Measurements from ENCODE around the gene TGFBR3.

Gene TGFBR3

GRCh38 chr1:91801496-91802115 lies 84.3 kb downstream of the TGFBR3 start:
- Histone ChIP-seq H3K36me3 (ENCODE audit: low read length) (no peaks in the 10 kb centered on the region), H3F3A (ENCODE audit: insufficient read depth) (no peaks in the 10 kb centered on the region), H3K9me2 (replicated peaks; ENCODE audit: insufficient read depth, low read length) (no peaks in the 10 kb centered on the region), H3K9ac (ENCODE audit: low read length) (no peak overlapping the region), H3K27ac (ENCODE audit: low read depth, low read length) (no peak overlapping the region), H3K27me3 (ENCODE audit: low read length) (no peaks in the 10 kb centered on the region), H2AFZ (ENCODE audit: low read depth, low read length, severe bottlenecking) (no peak overlapping the region), H3K4me2 (ENCODE audit: low read depth, low read length, poor library complexity, severe bottlenecking) (no peak overlapping the region), H3K9me3 (ENCODE audit: insufficient read depth, low read length) (no peaks in the 10 kb centered on the region), H3K4me3 (ENCODE audit: insufficient read depth, low read length, poor library complexity, severe bottlenecking) (no peak overlapping the region), H3K79me2 (ENCODE audit: insufficient read depth, low read length) (no peaks in the 10 kb centered on the region), H4K20me1 (ENCODE audit: low read depth, low read length) (no peaks in the 10 kb centered on the region)
- TF ChIP-seq CTCF (IDR thresholded peaks at IDR 0.05; ENCODE audit: insufficient read depth, low read length, poor library complexity, severe bottlenecking) = no peak
- no peak for TF ChIP-seq EZH2phosphoT487 (conservative IDR thresholded peaks at IDR 0.05; ENCODE audit: low read length)

DNA sequence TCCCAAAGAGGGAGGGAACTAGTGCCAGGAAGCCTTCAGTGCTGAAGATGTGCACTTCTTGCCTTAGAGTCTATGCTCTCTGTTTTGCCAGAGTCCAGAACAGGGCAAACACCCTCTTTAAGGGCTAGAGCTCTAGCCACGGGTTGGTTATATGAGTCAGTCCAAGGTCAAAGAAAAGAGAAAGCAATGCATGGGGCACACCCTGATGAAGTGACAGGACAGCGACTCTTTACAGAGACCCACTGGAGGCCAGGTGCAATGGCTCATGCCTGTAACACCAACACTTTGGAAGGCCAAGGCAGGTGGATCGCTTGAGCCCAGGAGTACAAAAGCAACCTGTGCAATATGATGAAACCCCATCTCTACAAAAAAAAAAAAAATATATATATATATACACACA lies 86.1 kb downstream of the TGFBR3 start:
- H3K4me3 ChIP-seq (ENCODE audit: insufficient read depth, low read length, poor library complexity, severe bottlenecking) = no peak overlapping the region
- H3K36me3 ChIP-seq (ENCODE audit: low read length) = no peaks in the 10 kb centered on the region
- H4K20me1 ChIP-seq (ENCODE audit: low read depth, low read length) = no peaks in the 10 kb centered on the region
- no peak overlapping the region for H2AFZ ChIP-seq (ENCODE audit: low read depth, low read length, severe bottlenecking)
- no peak overlapping the region for H3K27ac ChIP-seq (ENCODE audit: low read depth, low read length)
- H3K4me2 ChIP-seq (ENCODE audit: low read depth, low read length, poor library complexity, severe bottlenecking) = no peak overlapping the region
- H3K27me3 ChIP-seq (ENCODE audit: low read length) = no peaks in the 10 kb centered on the region
- TF ChIP-seq EZH2phosphoT487 (conservative IDR thresholded peaks at IDR 0.05; ENCODE audit: low read length) (no peak), CTCF (IDR thresholded peaks at IDR 0.05; ENCODE audit: insufficient read depth, low read length, poor library complexity, severe bottlenecking) (no peak)
- no peaks in the 10 kb centered on the region for H3F3A ChIP-seq (ENCODE audit: insufficient read depth)
- H3K9ac ChIP-seq (ENCODE audit: low read length) = no peak overlapping the region
- H3K79me2 ChIP-seq (ENCODE audit: insufficient read depth, low read length) = no peaks in the 10 kb centered on the region
- no peaks in the 10 kb centered on the region for H3K9me2 ChIP-seq (replicated peaks; ENCODE audit: insufficient read depth, low read length)
- H3K9me3 ChIP-seq (ENCODE audit: insufficient read depth, low read length) = no peaks in the 10 kb centered on the region

GRCh38 chr1:91799159-91799558 lies 86.8 kb downstream of the TGFBR3 start:
- TF ChIP-seq EZH2phosphoT487 (conservative IDR thresholded peaks at IDR 0.05; ENCODE audit: low read length) (no peak), CTCF (IDR thresholded peaks at IDR 0.05; ENCODE audit: insufficient read depth, low read length, poor library complexity, severe bottlenecking) (no peak)
- Histone ChIP-seq H3K4me3 (ENCODE audit: insufficient read depth, low read length, poor library complexity, severe bottlenecking) (no peak overlapping the region), H3K27me3 (ENCODE audit: low read length) (no peaks in the 10 kb centered on the region), H4K20me1 (ENCODE audit: low read depth, low read length) (no peaks in the 10 kb centered on the region), H3K9me3 (ENCODE audit: insufficient read depth, low read length) (no peaks in the 10 kb centered on the region), H3K27ac (ENCODE audit: low read depth, low read length) (no peak overlapping the region), H3K36me3 (ENCODE audit: low read length) (no peaks in the 10 kb centered on the region), H3K9ac (ENCODE audit: low read length) (no peak overlapping the region), H3K4me2 (ENCODE audit: low read depth, low read length, poor library complexity, severe bottlenecking) (no peak overlapping the region), H2AFZ (ENCODE audit: low read depth, low read length, severe bottlenecking) (no peak overlapping the region), H3K79me2 (ENCODE audit: insufficient read depth, low read length) (no peaks in the 10 kb centered on the region), H3K9me2 (replicated peaks; ENCODE audit: insufficient read depth, low read length) (no peaks in the 10 kb centered on the region), H3F3A (ENCODE audit: insufficient read depth) (no peaks in the 10 kb centered on the region)
